Kidney (tissue), 14 donors: ENCODE data around the gene C10orf67. TPM values are rescaled to one million over a fixed set of nuclear protein-coding genes. Genes with fewer than 3 reads are reported as not detected.
A peak's percentile ranks its signal among the peaks of the same experiment; 100 is the strongest.

ENCODE experiments used
- DNase-seq, 5 donors: peaks; one replicate each; pipeline ENCODE4 v3.0.0-alpha.2; 2013 to 2020
- FAIRE-seq: peaks from 2 replicates; lab custom pipeline; 2012; peaks lifted over from hg19 to GRCh38; lab: Jason Lieb, UNC
- H3K27ac ChIP-seq, 2 donors: one replicate each; pipeline ENCODE4 v1.7.0; 2013; ENCODE audit warnings: low read depth in 2 of 2, low read length in 2 of 2, inconsistent platforms in 1 of 2
- H3K27me3 ChIP-seq: one replicate; pipeline ENCODE4 v1.7.1; 2013; ENCODE audit warnings: low read length, inconsistent platforms; ENCODE audit not compliant: control insufficient read depth, insufficient read depth
- H3K36me3 ChIP-seq, 3 donors: one replicate each; pipeline versions ENCODE4 v1.7.0 to v1.7.1; 2013; ENCODE audit warnings: low read length in 3 of 3, control low read depth in 1 of 3, inconsistent platforms in 1 of 3; ENCODE audit not compliant: insufficient read depth in 3 of 3, control insufficient read depth in 2 of 3
- H3K4me1 ChIP-seq, 3 donors: one replicate each; pipeline versions ENCODE4 v1.7.0 to v1.7.1; 2013; ENCODE audit warnings: low read length in 3 of 3, inconsistent platforms in 1 of 3, low read depth in 1 of 3; ENCODE audit not compliant: control insufficient read depth in 2 of 3, insufficient read depth in 2 of 3
- H3K4me3 ChIP-seq, 3 donors: one replicate each; pipeline versions ENCODE4 v1.7.0 to v1.8.1; 2013; ENCODE audit warnings: low read length in 3 of 3, control low read depth in 1 of 3, inconsistent platforms in 1 of 3
- H3K9ac ChIP-seq, 3 donors: one replicate each; pipeline versions ENCODE4 v1.7.0 to v1.7.1; 2013; ENCODE audit warnings: low read length in 3 of 3, control low read depth in 1 of 3, inconsistent platforms in 1 of 3
- H3K9me3 ChIP-seq, 3 donors: one replicate each; pipeline versions ENCODE4 v1.7.0 to v1.7.1; 2013; ENCODE audit warnings: low read length in 3 of 3, control low read depth in 1 of 3, inconsistent platforms in 1 of 3; ENCODE audit not compliant: control insufficient read depth in 2 of 3, insufficient read depth in 1 of 3
- intact Hi-C: fragments of 100-400 bp; cut with DNase I; formaldehyde crosslinking; loops from one replicate; pipeline ENCODE4 v1.11.1; 2022
- polyA plus RNA-seq: library from polyadenylated mRNA; stranded (reverse); fragments of 350-450 nt; fragmentation: Illumina TruSeq; extraction: RNeasy Lipid Tissue Mini Kit (QIAGEN cat#74804); gene quantifications from one replicate; pipeline ENCODE4 v1.2.3, GENCODE V29; 2014; ENCODE audit warnings: low read depth, low replicate concordance; ENCODE audit not compliant: insufficient read depth
- total RNA-seq: library from RNA; stranded (reverse); fragmentation: NEBNext Ultra II Directional; extraction: Animal tissue kit (Norgen Biotek cat#: 25700); gene quantifications from one replicate; pipeline ENCODE4 v1.2.1, GENCODE V29; 2021
- TF ChIP-seq, protein P1 (sequence below): IDR thresholded peaks from 3 replicates; pipeline ENCODE4 v1.5.1; 2012; ENCODE audit warnings: mild to moderate bottlenecking, moderate library complexity, borderline replicate concordance; ENCODE audit not compliant: insufficient read depth; ENCODE audit errors: extremely low read depth
- donor health status: control.
- donor health status: control.
- donor health status: control.
- donor health status: control.
- donor health status: control.
- donor health status: DM: yes; HTN: yes; CAD: no.
- donor health status: Normal renal cell carcinoma (clear cell type).

The C10orf67 gene
- total and polyA plus RNA-seq, 2 donors from 2014 or later, result 1.1 to 1.6 TPM

GRCh38 chr10:23342213-23342884 lies 2.2 kb downstream of the C10orf67 start:
- TF ChIP-seq, protein P1, sequence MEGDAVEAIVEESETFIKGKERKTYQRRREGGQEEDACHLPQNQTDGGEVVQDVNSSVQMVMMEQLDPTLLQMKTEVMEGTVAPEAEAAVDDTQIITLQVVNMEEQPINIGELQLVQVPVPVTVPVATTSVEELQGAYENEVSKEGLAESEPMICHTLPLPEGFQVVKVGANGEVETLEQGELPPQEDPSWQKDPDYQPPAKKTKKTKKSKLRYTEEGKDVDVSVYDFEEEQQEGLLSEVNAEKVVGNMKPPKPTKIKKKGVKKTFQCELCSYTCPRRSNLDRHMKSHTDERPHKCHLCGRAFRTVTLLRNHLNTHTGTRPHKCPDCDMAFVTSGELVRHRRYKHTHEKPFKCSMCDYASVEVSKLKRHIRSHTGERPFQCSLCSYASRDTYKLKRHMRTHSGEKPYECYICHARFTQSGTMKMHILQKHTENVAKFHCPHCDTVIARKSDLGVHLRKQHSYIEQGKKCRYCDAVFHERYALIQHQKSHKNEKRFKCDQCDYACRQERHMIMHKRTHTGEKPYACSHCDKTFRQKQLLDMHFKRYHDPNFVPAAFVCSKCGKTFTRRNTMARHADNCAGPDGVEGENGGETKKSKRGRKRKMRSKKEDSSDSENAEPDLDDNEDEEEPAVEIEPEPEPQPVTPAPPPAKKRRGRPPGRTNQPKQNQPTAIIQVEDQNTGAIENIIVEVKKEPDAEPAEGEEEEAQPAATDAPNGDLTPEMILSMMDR, result no peak
- H3K27me3 ChIP-seq, result no peaks in the 10 kb centered on the region
- H3K9me3 ChIP-seq, result no peaks in the 10 kb centered on the region
- H3K9ac ChIP-seq, result no peak overlapping the region
- intact Hi-C loops, result no loop called here
- H3K27ac ChIP-seq, result no peak overlapping the region
- FAIRE-seq (no peak), DNase-seq (no peak)
- peak overlapping the region in 1 of 3 donors; percentile 54 for H3K4me3 ChIP-seq
- H3K36me3 ChIP-seq, result no peaks in the 10 kb centered on the region
- peaks cover 0 to 7% (median 0%) of the 10 kb centered on the region in 3 donors for H3K4me1 ChIP-seq

DNA sequence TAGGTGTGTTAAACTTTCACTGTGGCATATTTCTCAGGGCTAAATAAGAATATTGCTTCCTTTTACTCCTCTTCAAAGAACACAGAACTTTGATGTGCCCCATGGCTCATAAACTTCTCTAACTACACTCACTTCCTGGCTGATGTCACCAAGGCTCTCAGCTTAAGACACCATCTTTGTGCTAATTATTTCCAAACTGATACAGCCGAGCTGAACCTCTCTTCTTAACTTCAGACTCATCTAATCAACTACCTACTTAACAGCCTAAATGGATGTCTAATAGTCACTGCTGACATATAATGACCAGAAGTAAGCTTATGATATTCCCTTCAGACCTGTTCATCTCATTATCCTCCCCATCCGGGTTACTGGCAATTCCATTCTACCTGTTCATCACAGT lies 3.6 kb downstream of the C10orf67 start:
- Histone ChIP-seq H3K27ac (no peak overlapping the region), H3K9me3 (no peaks in the 10 kb centered on the region), H3K36me3 (no peaks in the 10 kb centered on the region), H3K27me3 (no peaks in the 10 kb centered on the region), H3K4me1 (peaks cover 0 to 7% (median 0%) of the 10 kb centered on the region in 3 donors), H3K4me3 (no peak overlapping the region), H3K9ac (no peak overlapping the region)
- intact Hi-C loops, result no loop called here
- no peak for FAIRE-seq
- peak in 2 of 5 donors; percentile 82 to 84 for DNase-seq
- TF ChIP-seq, protein P1, result no peak

GRCh38 chr10:23340354-23340753 lies 4.2 kb downstream of the C10orf67 start:
- peak in 2 of 5 donors; percentile 46 to 50 for DNase-seq
- intact Hi-C loops, result no loop called here
- H3K4me1 ChIP-seq, result peaks cover 0 to 5% (median 0%) of the 10 kb centered on the region in 3 donors
- TF ChIP-seq, protein P1, result no peak
- H3K36me3 ChIP-seq, result no peaks in the 10 kb centered on the region
- no peak for FAIRE-seq
- H3K27me3 ChIP-seq, result no peaks in the 10 kb centered on the region
- no peak overlapping the region for H3K4me3 ChIP-seq
- H3K9ac ChIP-seq, result no peak overlapping the region
- no peaks in the 10 kb centered on the region for H3K9me3 ChIP-seq
- no peak overlapping the region for H3K27ac ChIP-seq

- intact Hi-C loops, result no loop called here
- peaks cover 0 to 5% (median 0%) of the 10 kb centered on the region in 3 donors for H3K4me1 ChIP-seq
- no peaks in the 10 kb centered on the region for H3K27me3 ChIP-seq
- no peak overlapping the region for H3K4me3 ChIP-seq
- no peak overlapping the region for H3K27ac ChIP-seq
- no peak for DNase-seq
- H3K9me3 ChIP-seq, result no peaks in the 10 kb centered on the region
- TF ChIP-seq, protein P1, result no peak
- FAIRE-seq, result no peak
- H3K36me3 ChIP-seq, result no peaks in the 10 kb centered on the region
- H3K9ac ChIP-seq, result no peak overlapping the region
Observed at GRCh38 chr10:23338886-23339285, 5.7 kb downstream of the C10orf67 start.
